ENCODE results near the gene B4GALT5.

B4GALT5 gene

DNA sequence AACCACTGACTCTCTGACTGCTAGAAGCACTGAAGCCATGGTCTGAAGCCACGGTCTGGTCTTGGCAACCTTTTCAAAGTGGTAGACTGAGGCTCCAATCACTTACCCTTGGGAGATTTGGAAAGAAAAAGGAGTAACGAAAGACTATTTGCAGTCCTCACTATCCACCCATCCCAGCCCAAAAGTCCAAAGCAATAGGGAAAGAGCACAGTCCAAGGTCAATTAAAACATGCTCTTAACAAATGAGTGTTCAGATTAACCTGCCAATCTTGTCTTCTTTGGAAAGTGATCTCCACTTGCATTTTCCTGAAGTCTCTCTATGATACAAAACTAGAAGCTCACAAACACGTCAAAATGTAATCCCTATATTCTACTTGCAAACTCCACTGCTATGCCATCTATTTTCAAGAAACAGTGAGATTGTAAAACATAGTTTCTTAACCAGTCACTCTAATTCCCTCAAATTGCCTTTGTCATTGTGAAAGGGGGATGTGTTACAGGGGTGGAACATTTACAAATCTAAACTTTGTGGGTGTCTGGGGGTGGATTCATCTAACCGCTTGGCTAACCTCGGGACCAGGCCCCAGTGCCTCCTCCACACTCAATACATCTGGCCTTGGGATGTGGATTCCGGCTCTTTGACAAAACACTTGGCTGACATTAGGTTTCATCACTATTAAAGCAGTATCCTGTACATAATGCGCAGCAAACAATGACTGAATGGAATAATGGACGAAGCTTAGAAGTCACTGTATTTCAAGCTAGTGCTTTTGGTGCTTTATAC, 56.4 kb downstream of the B4GALT5 start:
- no peak for DNase-seq (ENCODE audit: low spot score)

GRCh38 chr20:49656304-49656703, 57.4 kb downstream of the B4GALT5 start:
- no peak for DNase-seq (ENCODE audit: low spot score)

DNA sequence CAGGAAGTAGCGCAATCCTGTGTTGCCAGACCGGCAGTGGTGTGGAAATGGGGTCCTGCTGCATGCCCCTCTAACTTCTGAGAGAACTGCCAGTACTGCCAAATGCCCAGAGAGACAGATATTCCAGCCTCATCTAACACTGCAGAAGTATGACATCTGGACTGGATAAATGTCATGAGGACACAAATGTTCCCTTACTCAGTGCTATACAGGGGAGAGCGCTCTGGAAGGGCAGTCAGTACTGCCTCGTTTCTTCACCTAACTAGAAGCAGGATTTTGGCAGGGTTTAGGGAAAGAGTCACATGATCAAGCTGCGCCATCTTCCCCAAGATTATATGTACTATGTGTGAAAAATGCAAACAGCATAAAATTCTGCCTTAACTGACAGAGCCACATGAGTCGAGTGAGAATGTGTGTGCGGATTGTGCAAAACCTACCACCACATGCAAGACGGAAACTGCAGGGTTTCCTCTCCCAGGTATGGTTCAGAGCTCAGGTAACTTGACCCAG, 59.7 kb downstream of the B4GALT5 start:
- no peak for DNase-seq (ENCODE audit: low spot score)

DNA sequence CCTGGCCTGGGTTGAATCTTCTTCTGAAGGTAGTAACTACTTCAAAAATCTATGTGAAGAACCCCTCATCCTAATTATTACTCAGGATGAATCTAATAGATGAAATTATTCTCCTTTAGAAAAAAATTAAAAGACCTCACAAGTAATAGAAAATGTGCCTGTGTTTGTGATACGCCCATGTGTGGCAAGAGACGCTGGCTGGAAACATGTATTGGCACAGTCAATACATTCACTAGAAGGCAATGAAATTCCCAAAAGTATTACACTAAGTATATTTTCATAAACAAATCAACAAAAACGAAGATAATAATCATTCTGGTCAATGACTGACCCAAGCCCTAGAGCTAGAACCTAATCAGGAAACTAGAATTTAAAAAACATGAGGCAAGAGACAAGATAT, 64.0 kb downstream of the B4GALT5 start:
- DNase-seq (ENCODE audit: low spot score), result no peak

- DNase-seq (ENCODE audit: low spot score), result no peak
Observed at GRCh38 chr20:49647550-49647949, 66.1 kb downstream of the B4GALT5 start.

DNA sequence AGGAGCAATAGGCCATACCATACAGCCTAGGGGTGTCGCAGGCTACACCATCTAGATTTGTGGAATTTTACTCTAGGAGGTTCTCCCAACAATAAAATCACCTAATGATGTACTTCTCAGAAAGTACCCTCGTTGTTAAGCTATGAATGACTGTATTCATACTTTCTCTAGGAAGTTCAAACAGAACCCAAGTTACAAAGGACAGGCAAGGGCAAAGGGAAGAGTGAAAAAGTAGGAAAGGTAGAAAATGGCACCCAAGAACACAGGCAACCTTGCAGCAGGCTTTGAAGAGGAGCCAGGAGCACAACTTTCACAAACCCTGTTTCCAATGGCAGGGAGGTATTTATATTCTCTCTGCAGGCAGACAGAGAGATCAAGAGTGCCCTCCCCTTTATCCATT, 67.2 kb downstream of the B4GALT5 start:
- no peak for DNase-seq (ENCODE audit: low spot score)

DNA sequence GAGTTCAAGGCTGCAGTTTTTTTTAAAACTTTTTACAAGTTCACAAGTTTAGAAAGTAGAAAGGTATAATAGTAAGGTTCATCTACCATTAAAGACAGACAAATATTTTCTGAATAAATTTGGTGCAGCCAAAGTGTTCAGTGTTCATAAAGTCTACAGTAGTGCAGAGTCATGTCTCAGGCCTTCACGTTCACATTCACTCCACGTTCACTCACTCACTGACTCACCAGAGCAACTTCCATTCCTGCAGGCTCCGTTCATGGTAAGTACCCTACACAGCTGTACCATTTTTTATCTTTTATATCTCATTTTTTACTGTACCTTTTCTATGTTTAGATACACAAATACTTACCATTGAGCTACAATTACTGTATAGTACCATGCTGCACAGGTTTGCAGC, 67.6 kb downstream of the B4GALT5 start:
- no peak for DNase-seq (ENCODE audit: low spot score)

DNA sequence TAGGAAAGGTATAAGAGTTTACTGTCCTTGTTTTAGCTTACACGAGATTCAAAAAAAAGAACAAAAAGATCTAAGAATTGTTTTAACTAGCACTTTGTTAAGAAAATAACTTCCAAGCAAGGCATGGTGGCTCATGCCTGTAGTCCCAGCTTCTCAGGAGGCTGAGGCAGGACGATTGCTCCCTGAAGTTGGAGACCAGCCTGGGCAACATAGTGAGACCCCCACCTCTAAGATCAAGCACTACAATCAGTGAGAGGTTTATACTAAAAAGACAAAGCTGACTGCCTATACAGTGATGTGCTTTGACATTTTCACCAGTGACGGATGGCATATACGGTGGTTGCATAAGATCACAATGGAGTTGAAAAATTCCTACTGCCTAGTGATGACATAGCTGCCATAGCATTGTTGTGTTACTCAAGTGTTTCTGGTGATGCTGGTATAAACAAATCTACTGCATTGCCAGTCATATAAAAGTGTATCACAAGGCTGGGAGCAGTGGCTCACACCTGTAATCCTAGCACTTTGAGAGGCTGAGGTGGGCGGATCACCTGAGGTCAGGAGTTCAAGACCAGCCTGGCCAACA, 68.6 kb downstream of the B4GALT5 start:
- DNase-seq (ENCODE audit: low spot score), result no peak

DNA sequence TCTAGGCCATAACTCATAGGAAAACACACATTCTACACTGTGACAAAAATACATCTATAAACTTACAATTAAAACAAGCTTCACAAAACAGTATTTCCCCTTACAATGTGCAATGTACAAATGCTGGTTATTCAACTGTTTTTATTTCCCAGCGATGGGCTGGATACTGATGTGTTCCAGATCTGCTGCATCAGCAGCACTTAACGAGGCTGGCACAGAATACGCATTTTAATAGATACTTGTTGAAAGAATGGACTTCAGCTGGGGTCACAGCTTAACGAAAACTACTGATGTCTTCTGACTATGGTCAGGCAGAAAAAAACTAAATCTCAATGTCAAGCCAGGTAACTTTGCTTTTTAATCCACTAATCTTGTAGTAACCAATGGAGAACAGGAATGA, 70.9 kb downstream of the B4GALT5 start:
- no peak for DNase-seq (ENCODE audit: low spot score)

GRCh38 chr20:49641683-49642656, 71.7 kb downstream of the B4GALT5 start:
- DNase-seq (ENCODE audit: low spot score), result no peak

- DNase-seq (ENCODE audit: low spot score), result no peak
Observed at GRCh38 chr20:49637046-49637637, 76.5 kb downstream of the B4GALT5 start.

DNA sequence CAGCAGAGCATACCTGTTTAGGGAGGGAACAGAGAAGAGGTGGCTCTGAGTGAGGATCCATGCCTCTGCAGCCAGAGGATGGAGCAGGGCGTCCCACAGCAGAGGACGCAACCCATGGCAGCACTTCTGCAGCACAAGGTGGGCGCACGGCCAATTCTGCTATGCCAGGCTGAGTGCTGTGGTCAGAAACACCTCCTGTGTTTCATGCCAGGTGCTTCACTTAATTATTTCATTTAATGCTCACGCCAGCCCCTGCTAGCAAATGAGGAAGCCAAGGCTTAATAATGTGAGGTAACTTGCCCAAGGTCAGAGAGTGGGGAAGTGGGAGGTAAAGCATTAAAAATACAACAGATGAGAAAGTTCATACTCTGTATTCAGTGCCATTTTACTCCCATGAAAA, 77.2 kb downstream of the B4GALT5 start:
- DNase-seq (ENCODE audit: low spot score), result no peak

DNA sequence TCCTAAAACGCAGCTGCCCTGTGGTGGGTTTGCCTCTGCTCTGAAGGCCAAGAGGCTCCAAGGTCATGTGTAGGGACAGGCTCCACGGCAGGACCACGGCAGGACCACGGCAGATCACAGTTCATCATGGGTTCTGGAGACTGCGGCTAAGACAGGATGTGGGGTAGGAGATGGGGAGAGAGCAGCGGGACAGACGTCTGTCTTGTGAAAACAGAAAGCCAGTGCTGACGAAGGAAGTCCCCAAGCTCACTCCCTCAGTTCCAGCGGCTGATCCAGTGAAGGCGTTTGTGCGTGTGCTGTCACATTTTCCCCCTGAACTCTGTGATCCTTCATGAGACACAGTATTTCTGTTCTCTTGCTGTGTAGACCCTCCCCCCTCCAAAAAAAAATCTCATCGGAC, 77.8 kb downstream of the B4GALT5 start:
- DNase-seq (ENCODE audit: low spot score), result no peak

- DNase-seq (ENCODE audit: low spot score), result no peak
Observed at GRCh38 chr20:49635166-49635565, 78.5 kb downstream of the B4GALT5 start.

- DNase-seq (ENCODE audit: low spot score), result no peak
Observed at GRCh38 chr20:49634116-49634515, 79.6 kb downstream of the B4GALT5 start.

GRCh38 chr20:49633643-49634042, 80.0 kb downstream of the B4GALT5 start:
- DNase-seq (ENCODE audit: low spot score), result no peak

- no peak for DNase-seq (ENCODE audit: low spot score)
Observed at GRCh38 chr20:49633023-49633422, 80.7 kb downstream of the B4GALT5 start.

GRCh38 chr20:49631856-49632418, 81.7 kb downstream of the B4GALT5 start:
- DNase-seq (ENCODE audit: low spot score), result no peak

GRCh38 chr20:49631061-49631716, 82.5 kb downstream of the B4GALT5 start:
- DNase-seq (ENCODE audit: low spot score), result no peak

- DNase-seq (ENCODE audit: low spot score), result no peak
Observed at GRCh38 chr20:49630396-49630951, 83.2 kb downstream of the B4GALT5 start.

- DNase-seq (ENCODE audit: low spot score), result no peak
Observed at GRCh38 chr20:49629606-49630005, 84.1 kb downstream of the B4GALT5 start.

Measured in CD4-positive, alpha-beta T cell treated with Interleukin-6 at 100 ng/mL for 8 hours (primary cell).